ENCODE data around the gene TUBD1.
"Not testable (repeated sequence)": the region's sequence is repeated elsewhere in the genome, so short reads cannot be mapped to it uniquely, and the experiment has no call there.

Gene TUBD1

DNA sequence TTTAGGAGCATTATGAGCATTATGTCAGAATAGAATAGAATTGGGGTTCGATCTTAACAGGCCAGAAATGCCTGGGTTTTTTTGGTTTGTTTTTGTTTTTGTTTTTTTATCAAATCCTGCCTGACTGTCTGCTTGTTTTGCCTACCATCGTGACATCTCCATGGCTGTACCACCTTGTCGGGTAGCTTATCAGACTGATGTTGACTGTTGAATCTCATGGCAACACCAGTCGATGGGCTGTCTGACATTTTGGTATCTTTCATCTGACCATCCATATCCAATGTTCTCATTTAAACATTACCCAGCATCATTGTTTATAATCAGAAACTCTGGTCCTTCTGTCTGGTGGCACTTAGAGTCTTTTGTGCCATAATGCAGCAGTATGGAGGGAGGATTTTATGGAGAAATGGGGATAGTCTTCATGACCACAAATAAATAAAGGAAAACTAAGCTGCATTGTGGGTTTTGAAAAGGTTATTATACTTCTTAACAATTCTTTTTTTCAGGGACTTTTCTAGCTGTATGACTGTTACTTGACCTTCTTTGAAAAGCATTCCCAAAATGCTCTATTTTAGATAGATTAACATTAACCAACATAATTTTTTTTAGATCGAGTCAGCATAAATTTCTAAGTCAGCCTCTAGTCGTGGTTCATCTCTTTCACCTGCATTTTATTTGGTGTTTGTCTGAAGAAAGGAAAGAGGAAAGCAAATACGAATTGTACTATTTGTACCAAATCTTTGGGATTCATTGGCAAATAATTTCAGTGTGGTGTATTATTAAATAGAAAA lies 51.5 kb downstream of the TUBD1 start:
- Histone ChIP-seq H3K23ac (ENCODE audit: low read length) (peak overlapping the region; percentile 42), H3K79me1 (ENCODE audit: low read length) (peaks cover 15% of the 10 kb centered on the region), H3K4me3 (ENCODE audit: low read depth, low read length) (peak overlapping the region; percentile 74), H3K36me3 (ENCODE audit: control insufficient read depth in 1 of 2, insufficient read depth in 2 of 2, low read length in 2 of 2) (peaks cover 4 to 11% of the 10 kb centered on the region in 2 experiments), H3K4me2 (ENCODE audit: low read length) (peak overlapping the region; percentile 74), H3K27ac (ENCODE audit: low read depth, low read length) (peak overlapping the region; percentile 83), H3K9ac (ENCODE audit: low read length) (peak overlapping the region; percentile 91)
- H4K91ac ChIP-seq (ENCODE audit: low read depth, low read length); H2BK12ac ChIP-seq (ENCODE audit: low read length); DNase-seq; H3K4ac ChIP-seq (ENCODE audit: low read depth, low read length); H2BK5ac ChIP-seq (ENCODE audit: low read depth, low read length, poor library complexity); H4K8ac ChIP-seq (ENCODE audit: low read depth, low read length); H3K9me3 ChIP-seq (ENCODE audit: insufficient read depth, low read depth, low read length); H3K14ac ChIP-seq (ENCODE audit: low read length); H4K12ac ChIP-seq (ENCODE audit: low read depth, low read length); H3K18ac ChIP-seq (ENCODE audit: low read length); H3K27me3 ChIP-seq (ENCODE audit: insufficient read depth, low read length); H2BK120ac ChIP-seq (ENCODE audit: insufficient read depth, low read length, poor library complexity); H3K79me2 ChIP-seq (ENCODE audit: control insufficient read depth, insufficient read depth, low read length, poor library complexity); H2AK5ac ChIP-seq (ENCODE audit: low read length); H3K4me1 ChIP-seq (ENCODE audit: control insufficient read depth in 1 of 2, insufficient read depth in 2 of 2, low read length in 2 of 2); H2AFZ ChIP-seq (ENCODE audit: insufficient read depth, low read length, poor library complexity): not testable (repeated sequence)
- WGBS (ENCODE audit: extremely low coverage, insufficient coverage, insufficient read length), result no CpG with 5 or more reads among the region's 7 CpGs

DNA sequence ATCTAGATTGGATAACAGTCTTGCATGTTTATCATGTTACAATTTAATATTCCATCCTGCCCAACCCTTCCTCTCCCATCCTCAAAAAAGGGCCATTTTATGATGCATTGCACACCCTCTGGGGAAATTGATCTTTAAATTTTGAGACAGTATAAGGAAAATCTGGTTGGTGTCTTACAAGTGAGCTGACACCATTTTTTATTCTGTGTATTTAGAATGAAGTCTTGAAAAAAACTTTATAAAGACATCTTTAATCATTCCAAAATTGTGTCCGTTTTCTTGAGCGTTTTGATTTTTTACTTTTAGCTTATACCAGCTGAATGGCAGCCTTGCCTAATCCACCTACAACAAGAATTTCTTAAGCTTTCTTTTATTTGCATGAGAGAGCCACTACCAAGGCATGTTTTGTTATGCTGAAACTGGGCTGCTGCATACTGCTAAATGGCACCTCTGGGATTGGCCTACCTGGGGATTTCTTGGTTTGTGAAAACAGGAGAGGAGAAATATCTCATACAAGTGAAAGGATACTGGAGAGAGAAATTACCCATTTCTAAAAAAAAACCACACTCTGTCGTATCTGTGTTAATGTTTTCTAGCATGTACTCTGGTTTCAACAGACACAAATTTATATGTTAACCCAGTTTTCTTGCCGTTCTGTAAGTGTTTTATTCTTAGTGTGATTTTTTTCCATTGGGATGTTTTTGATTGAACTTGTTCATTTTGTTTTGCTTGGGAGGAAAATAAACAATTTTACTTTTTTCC lies 52.2 kb downstream of the TUBD1 start:
- Histone ChIP-seq H3K23ac (ENCODE audit: low read length) (no peak overlapping the region), H3K27me3 (ENCODE audit: insufficient read depth, low read length) (no peaks in the 10 kb centered on the region), H4K91ac (ENCODE audit: low read depth, low read length) (no peak overlapping the region), H4K8ac (ENCODE audit: low read depth, low read length) (no peak overlapping the region), H3K9ac (ENCODE audit: low read length) (peak overlapping the region; percentile 93), H3K79me1 (ENCODE audit: low read length) (peaks cover 18% of the 10 kb centered on the region), H3K9me3 (ENCODE audit: insufficient read depth, low read depth, low read length) (no peaks in the 10 kb centered on the region), H3K27ac (ENCODE audit: low read depth, low read length) (peak overlapping the region; percentile 96), H3K18ac (ENCODE audit: low read length) (no peak overlapping the region), H3K4me1 (ENCODE audit: control insufficient read depth in 1 of 2, insufficient read depth in 2 of 2, low read length in 2 of 2) (peaks cover 0 to 6% of the 10 kb centered on the region in 2 experiments), H2BK120ac (ENCODE audit: insufficient read depth, low read length, poor library complexity) (no peak overlapping the region), H3K36me3 (ENCODE audit: control insufficient read depth in 1 of 2, insufficient read depth in 2 of 2, low read length in 2 of 2) (peaks cover 4 to 11% of the 10 kb centered on the region in 2 experiments), H3K14ac (ENCODE audit: low read length) (no peak overlapping the region), H3K4ac (ENCODE audit: low read depth, low read length) (peak overlapping the region; percentile 64), H2AK5ac (ENCODE audit: low read length) (no peak overlapping the region), H2BK12ac (ENCODE audit: low read length) (no peak overlapping the region), H3K4me3 (ENCODE audit: low read depth, low read length) (peak overlapping the region; percentile 65), H4K12ac (ENCODE audit: low read depth, low read length) (no peak overlapping the region), H3K4me2 (ENCODE audit: low read length) (peak overlapping the region; percentile 90), H2AFZ (ENCODE audit: insufficient read depth, low read length, poor library complexity) (no peak overlapping the region), H3K79me2 (ENCODE audit: control insufficient read depth, insufficient read depth, low read length, poor library complexity) (peaks cover 7% of the 10 kb centered on the region), H2BK5ac (ENCODE audit: low read depth, low read length, poor library complexity) (peak overlapping the region; percentile 52)
- DNase-seq, result peak in 1 of 2 donors; percentile 19
- no CpG with 5 or more reads among the region's 4 CpGs for WGBS (ENCODE audit: extremely low coverage, insufficient coverage, insufficient read length)

DNA sequence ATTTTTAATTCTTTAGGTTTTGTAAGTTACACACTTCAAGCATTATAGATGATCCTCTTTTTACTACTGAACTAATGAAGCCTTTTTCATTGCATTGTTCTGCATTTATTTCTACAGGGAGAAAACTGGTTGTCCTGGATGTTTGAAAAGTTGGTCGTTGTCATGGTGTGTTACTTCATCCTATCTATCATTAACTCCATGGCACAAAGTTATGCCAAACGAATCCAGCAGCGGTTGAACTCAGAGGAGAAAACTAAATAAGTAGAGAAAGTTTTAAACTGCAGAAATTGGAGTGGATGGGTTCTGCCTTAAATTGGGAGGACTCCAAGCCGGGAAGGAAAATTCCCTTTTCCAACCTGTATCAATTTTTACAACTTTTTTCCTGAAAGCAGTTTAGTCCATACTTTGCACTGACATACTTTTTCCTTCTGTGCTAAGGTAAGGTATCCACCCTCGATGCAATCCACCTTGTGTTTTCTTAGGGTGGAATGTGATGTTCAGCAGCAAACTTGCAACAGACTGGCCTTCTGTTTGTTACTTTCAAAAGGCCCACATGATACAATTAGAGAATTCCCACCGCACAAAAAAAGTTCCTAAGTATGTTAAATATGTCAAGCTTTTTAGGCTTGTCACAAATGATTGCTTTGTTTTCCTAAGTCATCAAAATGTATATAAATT lies 53.0 kb downstream of the TUBD1 start:
- Histone ChIP-seq H3K4ac (ENCODE audit: low read depth, low read length) (peak overlapping the region; percentile 87), H4K91ac (ENCODE audit: low read depth, low read length) (no peak overlapping the region), H3K9me3 (ENCODE audit: insufficient read depth, low read depth, low read length) (no peaks in the 10 kb centered on the region), H3K18ac (ENCODE audit: low read length) (no peak overlapping the region), H3K4me2 (ENCODE audit: low read length) (peak overlapping the region; percentile 90), H3K79me1 (ENCODE audit: low read length) (peaks cover 19% of the 10 kb centered on the region), H4K8ac (ENCODE audit: low read depth, low read length) (no peak overlapping the region), H3K9ac (ENCODE audit: low read length) (peak overlapping the region; percentile 78), H4K12ac (ENCODE audit: low read depth, low read length) (no peak overlapping the region), H2BK12ac (ENCODE audit: low read length) (no peak overlapping the region), H3K14ac (ENCODE audit: low read length) (no peak overlapping the region), H2BK5ac (ENCODE audit: low read depth, low read length, poor library complexity) (no peak overlapping the region), H3K4me1 (ENCODE audit: control insufficient read depth in 1 of 2, insufficient read depth in 2 of 2, low read length in 2 of 2) (peaks cover 0 to 4% of the 10 kb centered on the region in 2 experiments), H3K4me3 (ENCODE audit: low read depth, low read length) (peak overlapping the region; percentile 59), H3K23ac (ENCODE audit: low read length) (no peak overlapping the region), H2AK5ac (ENCODE audit: low read length) (no peak overlapping the region), H3K79me2 (ENCODE audit: control insufficient read depth, insufficient read depth, low read length, poor library complexity) (peaks cover 7% of the 10 kb centered on the region), H3K27me3 (ENCODE audit: insufficient read depth, low read length) (no peaks in the 10 kb centered on the region), H3K27ac (ENCODE audit: low read depth, low read length) (peak overlapping the region; percentile 96), H3K36me3 (ENCODE audit: control insufficient read depth in 1 of 2, insufficient read depth in 2 of 2, low read length in 2 of 2) (peaks cover 4 to 11% of the 10 kb centered on the region in 2 experiments), H2BK120ac (ENCODE audit: insufficient read depth, low read length, poor library complexity) (no peak overlapping the region), H2AFZ (ENCODE audit: insufficient read depth, low read length, poor library complexity) (no peak overlapping the region)
- peak; percentile 35 to 84 for DNase-seq
- WGBS (ENCODE audit: extremely low coverage, insufficient coverage, insufficient read length), result no CpG with 5 or more reads among the region's 6 CpGs
